ENCODE results near the gene VIM. TPM values are rescaled to one million over a fixed set of nuclear protein-coding genes. Genes with fewer than 3 reads are reported as not detected.

VIM gene
- total RNA-seq, 6 experiments from 2014 or later, result 39.3 to 160 (median 97.4) TPM

GRCh38 chr10:17196045-17196444 is 32.0 kb upstream of the VIM start:
- intact Hi-C loops (cut with DNase I), result no loop called here
- H3K4me3 ChIP-seq, result no peak overlapping the region
- 97% methylated on average over 2 of the region's 2 CpGs for WGBS (ENCODE audit: insufficient coverage, low coverage, low lambda C conversion rate, missing lambda C conversion rate)
- H3K27me3 ChIP-seq, result no peaks in the 10 kb centered on the region
- H3K9me3 ChIP-seq, result no peaks in the 10 kb centered on the region
- no peak overlapping the region for H3K27ac ChIP-seq
- H3K4me1 ChIP-seq, result no peaks in the 10 kb centered on the region
- DNase-seq (no peak), ATAC-seq (no peak)
- TF ChIP-seq CTCF (IDR thresholded peaks at IDR 0.05), result no peak
- TF ChIP-seq POLR2A (IDR thresholded peaks at IDR 0.05), result no peak
- H3K36me3 ChIP-seq, result no peaks in the 10 kb centered on the region

- no peaks in the 10 kb centered on the region for H3K9me3 ChIP-seq
- no peaks in the 10 kb centered on the region for H3K36me3 ChIP-seq
- H3K27ac ChIP-seq, result no peak overlapping the region
- H3K27me3 ChIP-seq, result no peaks in the 10 kb centered on the region
- no peaks in the 10 kb centered on the region for H3K4me1 ChIP-seq
- 63% methylated on average over 3 of the region's 3 CpGs for WGBS (ENCODE audit: insufficient coverage, low coverage, low lambda C conversion rate, missing lambda C conversion rate)
- ATAC-seq (no peak), DNase-seq (no peak)
- H3K4me3 ChIP-seq, result no peak overlapping the region
- intact Hi-C loops (cut with DNase I), result no loop called here
- TF ChIP-seq POLR2A (IDR thresholded peaks at IDR 0.05) (no peak), CTCF (IDR thresholded peaks at IDR 0.05) (no peak)
Measured at GRCh38 chr10:17196573-17196972, 31.5 kb upstream of the VIM start.

- DNase-seq, result no peak
- Histone ChIP-seq H3K27ac (no peak overlapping the region), H3K4me3 (no peak overlapping the region), H3K9me3 (no peaks in the 10 kb centered on the region), H3K36me3 (no peaks in the 10 kb centered on the region), H3K27me3 (no peaks in the 10 kb centered on the region), H3K4me1 (no peaks in the 10 kb centered on the region)
- TF ChIP-seq CTCF (IDR thresholded peaks at IDR 0.05) (no peak), POLR2A (IDR thresholded peaks at IDR 0.05) (no peak)
- intact Hi-C loops (cut with DNase I), result no loop called here
- 56% methylated on average over 9 of the region's 9 CpGs for WGBS (ENCODE audit: insufficient coverage, low coverage, low lambda C conversion rate, missing lambda C conversion rate)
- ATAC-seq, result no peak
Measured at GRCh38 chr10:17199351-17199804, 28.7 kb upstream of the VIM start.

- H3K27ac ChIP-seq, result peak overlapping the region; percentile 74 to 91 (median 79)
- H3K27me3 ChIP-seq, result no peaks in the 10 kb centered on the region
- intact Hi-C loops (cut with DNase I), result no loop called here
- no peak for ATAC-seq
- H3K36me3 ChIP-seq, result no peaks in the 10 kb centered on the region
- WGBS (ENCODE audit: insufficient coverage, low coverage, low lambda C conversion rate, missing lambda C conversion rate), result 29% methylated on average over 10 of the region's 10 CpGs
- H3K4me3 ChIP-seq, result peak overlapping the region; percentile 60 to 77 (median 64)
- H3K9me3 ChIP-seq, result no peaks in the 10 kb centered on the region
- DNase-seq, result no peak
- TF ChIP-seq CTCF (IDR thresholded peaks at IDR 0.05), result no peak
- TF ChIP-seq POLR2A (IDR thresholded peaks at IDR 0.05), result no peak
- H3K4me1 ChIP-seq, result no peaks in the 10 kb centered on the region
Measured at GRCh38 chr10:17200001-17200911, 27.8 kb upstream of the VIM start.

Measured in right lobe of liver (tissue), 6 donors.